ENCODE results near the gene SNX21. TPM values are rescaled to one million over a fixed set of nuclear protein-coding genes. Genes with fewer than 3 reads are reported as not detected.

SNX21 gene
- total RNA-seq, 2 experiments from 2014 or later, result 0.49 to 0.79 TPM

DNA sequence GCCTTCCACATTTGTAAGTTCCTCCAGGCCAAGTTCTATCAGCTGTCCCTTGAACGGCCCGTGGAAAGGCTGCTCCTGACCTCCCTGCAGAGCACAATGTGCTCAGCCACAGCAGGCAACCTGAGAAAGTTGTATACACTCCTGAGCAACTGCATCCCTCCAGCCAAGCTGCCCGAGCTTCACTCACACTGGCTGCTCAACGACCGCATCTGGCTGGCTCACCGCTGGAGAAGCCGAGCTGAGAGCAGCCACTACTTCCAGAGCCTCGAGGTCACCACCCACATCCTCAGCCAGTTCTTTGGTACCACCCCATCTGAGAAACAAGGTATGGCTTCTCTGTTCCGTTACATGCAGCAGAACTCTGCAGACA is 49.5 kb downstream of the SNX21 start:
- intact Hi-C loops (cut with micrococcal nuclease; ENCODE audit: unreplicated experiment), result no loop called here
- Histone ChIP-seq H3K27ac (ENCODE audit: low read depth, low read length, poor library complexity, severe bottlenecking) (no peak overlapping the region), H2AFZ (ENCODE audit: low read length) (no peak overlapping the region), H3K36me3 (ENCODE audit: insufficient read depth, low read length) (peaks cover 24% of the 10 kb centered on the region), H3K9me2 (ENCODE audit: insufficient read depth, low read length) (no peaks in the 10 kb centered on the region), H3K79me2 (ENCODE audit: insufficient read depth, low read depth, low read length) (peaks cover 11% of the 10 kb centered on the region; the same call in 1 of the 2 replicates), H3K9me3 (ENCODE audit: low read length) (no peaks in the 10 kb centered on the region), H3K4me3 (ENCODE audit: low read depth, low read length, poor library complexity, severe bottlenecking) (no peak overlapping the region), H4K20me1 (ENCODE audit: insufficient read depth, low read length) (no peaks in the 10 kb centered on the region), H3K4me1 (ENCODE audit: insufficient read depth, low read length, poor library complexity, severe bottlenecking) (peaks cover 4% of the 10 kb centered on the region), H3K4me2 (ENCODE audit: low read length) (no peak overlapping the region)
- BruUV-seq (replicated peaks), result no TSS peak
- ChIA-PET CTCF (ENCODE audit: unreplicated experiment) (no interaction called here), POLR2A (interaction anchor here (1.0 to 1.6 kb wide), 2 partner anchors 8 to 27 kb away, joined by 3 to 4 read pairs; partner anchors contain the start of genes CTSA and NEURL2)
- TF ChIP-seq, protein P1, sequence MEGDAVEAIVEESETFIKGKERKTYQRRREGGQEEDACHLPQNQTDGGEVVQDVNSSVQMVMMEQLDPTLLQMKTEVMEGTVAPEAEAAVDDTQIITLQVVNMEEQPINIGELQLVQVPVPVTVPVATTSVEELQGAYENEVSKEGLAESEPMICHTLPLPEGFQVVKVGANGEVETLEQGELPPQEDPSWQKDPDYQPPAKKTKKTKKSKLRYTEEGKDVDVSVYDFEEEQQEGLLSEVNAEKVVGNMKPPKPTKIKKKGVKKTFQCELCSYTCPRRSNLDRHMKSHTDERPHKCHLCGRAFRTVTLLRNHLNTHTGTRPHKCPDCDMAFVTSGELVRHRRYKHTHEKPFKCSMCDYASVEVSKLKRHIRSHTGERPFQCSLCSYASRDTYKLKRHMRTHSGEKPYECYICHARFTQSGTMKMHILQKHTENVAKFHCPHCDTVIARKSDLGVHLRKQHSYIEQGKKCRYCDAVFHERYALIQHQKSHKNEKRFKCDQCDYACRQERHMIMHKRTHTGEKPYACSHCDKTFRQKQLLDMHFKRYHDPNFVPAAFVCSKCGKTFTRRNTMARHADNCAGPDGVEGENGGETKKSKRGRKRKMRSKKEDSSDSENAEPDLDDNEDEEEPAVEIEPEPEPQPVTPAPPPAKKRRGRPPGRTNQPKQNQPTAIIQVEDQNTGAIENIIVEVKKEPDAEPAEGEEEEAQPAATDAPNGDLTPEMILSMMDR (conservative IDR thresholded peaks at IDR 0.05; ENCODE audit: low read length), result no peak
- TF ChIP-seq EZH2phosphoT487 (IDR thresholded peaks at IDR 0.05; ENCODE audit: borderline replicate concordance, low read depth, low read length), result no peak
- DNase-seq (ENCODE audit: low spot score), result no peak

DNA sequence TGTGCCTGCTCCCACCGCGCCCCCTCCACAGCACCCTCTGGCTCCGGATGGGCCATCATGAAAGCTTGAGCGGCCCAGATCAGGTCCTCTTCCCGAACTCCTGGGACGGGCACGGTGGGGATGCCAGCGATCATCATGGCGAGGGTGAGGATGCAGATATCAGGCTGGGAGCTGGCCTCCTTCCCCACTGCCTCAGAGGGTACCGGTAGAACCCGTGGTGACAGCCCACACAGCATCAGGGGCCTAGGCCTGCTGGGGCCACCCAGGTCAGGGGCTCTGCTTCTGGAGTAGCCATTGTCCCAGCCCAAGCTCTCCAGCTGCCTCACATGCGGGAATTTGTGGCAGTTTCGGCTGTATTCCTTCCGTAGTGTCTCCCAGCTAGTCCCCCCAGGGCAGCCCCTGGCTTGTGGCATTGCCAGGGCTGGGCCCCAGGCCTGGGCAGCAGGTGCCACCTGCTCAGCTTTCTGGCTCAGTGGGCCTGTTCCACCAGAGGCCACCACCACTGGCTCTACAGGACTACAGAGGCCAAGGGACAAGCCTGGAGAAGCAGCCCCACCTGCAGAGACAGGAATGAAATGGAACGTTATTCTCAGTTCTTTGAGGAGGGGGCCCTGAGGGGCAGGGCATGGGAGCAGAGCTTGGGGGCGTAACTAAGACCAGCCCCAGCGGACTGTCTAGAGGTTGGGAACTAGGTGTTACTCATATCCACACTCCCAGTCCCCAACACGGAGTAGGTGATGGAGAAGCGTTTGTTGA is 53.2 kb downstream of the SNX21 start:
- Histone ChIP-seq H3K4me3 (ENCODE audit: low read depth, low read length, poor library complexity, severe bottlenecking) (no peak overlapping the region), H3K4me2 (ENCODE audit: low read length) (no peak overlapping the region), H3K9me2 (ENCODE audit: insufficient read depth, low read length) (no peaks in the 10 kb centered on the region), H3K36me3 (ENCODE audit: insufficient read depth, low read length) (peaks cover 24% of the 10 kb centered on the region), H3K9me3 (ENCODE audit: low read length) (no peaks in the 10 kb centered on the region), H3K4me1 (ENCODE audit: insufficient read depth, low read length, poor library complexity, severe bottlenecking) (peaks cover 9% of the 10 kb centered on the region), H2AFZ (ENCODE audit: low read length) (no peak overlapping the region), H3K27ac (ENCODE audit: low read depth, low read length, poor library complexity, severe bottlenecking) (no peak overlapping the region), H3K79me2 (ENCODE audit: insufficient read depth, low read depth, low read length) (peaks cover 4% of the 10 kb centered on the region; the same call in 1 of the 2 replicates), H4K20me1 (ENCODE audit: insufficient read depth, low read length) (no peaks in the 10 kb centered on the region)
- DNase-seq (ENCODE audit: low spot score), result no peak
- intact Hi-C loops (cut with micrococcal nuclease; ENCODE audit: unreplicated experiment), result no loop called here
- no TSS peak for BruUV-seq (replicated peaks)
- POLR2A ChIA-PET, result interaction anchor here (0.6 kb wide), 1 partner anchor 1518 kb away, joined by 3 read pairs; no protein-coding TSS in a partner anchor
- TF ChIP-seq EZH2phosphoT487 (IDR thresholded peaks at IDR 0.05; ENCODE audit: borderline replicate concordance, low read depth, low read length), result no peak
- TF ChIP-seq, protein P1 (conservative IDR thresholded peaks at IDR 0.05; ENCODE audit: low read length), result no peak
- CTCF ChIA-PET (ENCODE audit: unreplicated experiment), result no interaction called here

DNA sequence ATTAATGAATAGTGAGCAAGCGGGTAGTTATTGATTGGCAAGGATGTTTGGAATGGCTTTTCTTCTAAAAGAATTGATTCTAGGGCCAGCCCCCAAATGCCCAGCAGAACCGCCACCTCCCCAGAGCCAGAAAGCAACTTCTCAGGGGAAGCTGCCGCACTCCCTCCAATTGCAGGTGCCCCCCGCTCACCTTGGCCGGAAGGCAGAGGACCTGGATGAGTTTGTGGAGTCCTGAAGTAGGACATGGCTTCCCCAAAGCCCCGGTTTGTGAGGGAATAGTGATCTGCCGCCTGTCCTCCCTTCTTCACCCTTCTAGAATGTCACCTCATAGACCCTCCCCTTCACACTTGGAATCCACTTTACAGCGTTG is 53.7 kb downstream of the SNX21 start, which contains the start of gene SPATA25:
Gene SPATA25 (minus strand): TSS at position 277 of the 370 bp plus-strand sequence. CDS start 32 bp downstream, at position 245.
- BruUV-seq (replicated peaks), result no TSS peak
- TF ChIP-seq, protein P1 (conservative IDR thresholded peaks at IDR 0.05; ENCODE audit: low read length), result no peak
- no peak for TF ChIP-seq EZH2phosphoT487 (IDR thresholded peaks at IDR 0.05; ENCODE audit: borderline replicate concordance, low read depth, low read length)
- no peak within 1 kb of the TSS for H3K4me3 ChIP-seq (ENCODE audit: low read depth, low read length, poor library complexity, severe bottlenecking)
- intact Hi-C loops (cut with micrococcal nuclease; ENCODE audit: unreplicated experiment), result no loop called here
- H3K79me2 ChIP-seq (ENCODE audit: insufficient read depth, low read depth, low read length), result no peaks in the 10 kb centered on the region
- no peak for DNase-seq (ENCODE audit: low spot score)
- H3K36me3 ChIP-seq (ENCODE audit: insufficient read depth, low read length), result peaks cover 24% of the 10 kb centered on the region
- no peak within 1 kb of the TSS for H3K4me2 ChIP-seq (ENCODE audit: low read length)
- no peaks in the 10 kb centered on the region for H4K20me1 ChIP-seq (ENCODE audit: insufficient read depth, low read length)
- no peak within 1 kb of the TSS for H2AFZ ChIP-seq (ENCODE audit: low read length)
- ChIA-PET POLR2A (no interaction called here), CTCF (ENCODE audit: unreplicated experiment) (no interaction called here)
- no peak within 1 kb of the TSS for H3K27ac ChIP-seq (ENCODE audit: low read depth, low read length, poor library complexity, severe bottlenecking)
- peaks cover 14% of the 10 kb centered on the region for H3K4me1 ChIP-seq (ENCODE audit: insufficient read depth, low read length, poor library complexity, severe bottlenecking)
- no peaks in the 10 kb centered on the region for H3K9me2 ChIP-seq (ENCODE audit: insufficient read depth, low read length)
- H3K9me3 ChIP-seq (ENCODE audit: low read length), result no peaks in the 10 kb centered on the region

Data from OCI-LY7 (cell line).